Activated naive CD4-positive, alpha-beta T cell treated with anti-CD3 and anti-CD28 coated beads, Interleukin-2, amount 50 U/mL, for 24 hours (primary cell): ENCODE measurements around the gene CLK1.
"Not testable (repeated sequence)": the region's sequence is repeated elsewhere in the genome, so short reads cannot be mapped to it uniquely, and the experiment has no call there.

Source experiments
- H3K27ac Mint-ChIP-seq: one replicate; pipeline ENCODE4 v1.8.0; 2021; ENCODE audit warnings: mild to moderate bottlenecking, mixed read lengths
- H3K27me3 Mint-ChIP-seq: one replicate; pipeline ENCODE4 v1.8.0; 2021; ENCODE audit warnings: mixed read lengths
- H3K36me3 Mint-ChIP-seq: one replicate; pipeline ENCODE4 v1.8.0; 2021; ENCODE audit warnings: mixed read lengths
- H3K4me1 Mint-ChIP-seq: one replicate; pipeline ENCODE4 v1.8.0; 2021; ENCODE audit warnings: mixed read lengths
- H3K4me3 Mint-ChIP-seq: one replicate; pipeline ENCODE4 v1.8.0; 2021; ENCODE audit warnings: mild to moderate bottlenecking, mixed read lengths
- H3K9me3 Mint-ChIP-seq: one replicate; pipeline ENCODE4 v1.8.0; 2021; ENCODE audit warnings: mixed read lengths

CLK1 gene

GRCh38 chr2:200829258-200829655, 35.2 kb downstream of the CLK1 start:
- no peak overlapping the region for H3K27ac Mint-ChIP-seq
- no peak overlapping the region for H3K4me3 Mint-ChIP-seq
- H3K4me1 Mint-ChIP-seq: peaks cover 5% of the 10 kb centered on the region
- H3K36me3 Mint-ChIP-seq: peaks cover 5% of the 10 kb centered on the region
- no peaks in the 10 kb centered on the region for H3K27me3 Mint-ChIP-seq
- H3K9me3 Mint-ChIP-seq: no peaks in the 10 kb centered on the region

GRCh38 chr2:200828572-200829257, 35.7 kb downstream of the CLK1 start:
- H3K9me3 Mint-ChIP-seq: no peaks in the 10 kb centered on the region
- H3K4me1 Mint-ChIP-seq: peaks cover 5% of the 10 kb centered on the region
- H3K27ac Mint-ChIP-seq: no peak overlapping the region
- no peaks in the 10 kb centered on the region for H3K27me3 Mint-ChIP-seq
- H3K36me3 Mint-ChIP-seq: peaks cover 5% of the 10 kb centered on the region
- no peak overlapping the region for H3K4me3 Mint-ChIP-seq

- Mint-ChIP-seq H3K27me3 (no peaks in the 10 kb centered on the region), H3K36me3 (peaks cover 5% of the 10 kb centered on the region), H3K4me3 (no peak overlapping the region), H3K27ac (no peak overlapping the region), H3K4me1 (peaks cover 5% of the 10 kb centered on the region), H3K9me3 (no peaks in the 10 kb centered on the region)
Measured at GRCh38 chr2:200828104-200828503, 36.4 kb downstream of the CLK1 start.

- no peak overlapping the region for H3K27ac Mint-ChIP-seq
- H3K36me3 Mint-ChIP-seq: peaks cover 21% of the 10 kb centered on the region
- H3K4me1 Mint-ChIP-seq: peaks cover 18% of the 10 kb centered on the region
- H3K27me3 Mint-ChIP-seq: no peaks in the 10 kb centered on the region
- no peaks in the 10 kb centered on the region for H3K9me3 Mint-ChIP-seq
- no peak overlapping the region for H3K4me3 Mint-ChIP-seq
Measured at GRCh38 chr2:200821686-200822245, 42.7 kb downstream of the CLK1 start.

GRCh38 chr2:200820573-200821234, 43.8 kb downstream of the CLK1 start:
- peaks cover 28% of the 10 kb centered on the region for H3K4me1 Mint-ChIP-seq
- no peak overlapping the region for H3K4me3 Mint-ChIP-seq
- H3K27me3 Mint-ChIP-seq: no peaks in the 10 kb centered on the region
- peak overlapping the region; percentile 46 for H3K27ac Mint-ChIP-seq
- H3K9me3 Mint-ChIP-seq: no peaks in the 10 kb centered on the region
- peaks cover 26% of the 10 kb centered on the region for H3K36me3 Mint-ChIP-seq

GRCh38 chr2:200818732-200819131, 45.7 kb downstream of the CLK1 start:
- H3K9me3 Mint-ChIP-seq, H3K27me3 Mint-ChIP-seq, H3K4me3 Mint-ChIP-seq: not testable (repeated sequence)
- Mint-ChIP-seq H3K4me1 (peaks cover 48% of the 10 kb centered on the region), H3K36me3 (peaks cover 38% of the 10 kb centered on the region), H3K27ac (peak overlapping the region; percentile 35)

- no peaks in the 10 kb centered on the region for H3K9me3 Mint-ChIP-seq
- peak overlapping the region; percentile 80 for H3K4me3 Mint-ChIP-seq
- H3K36me3 Mint-ChIP-seq: peaks cover 31% of the 10 kb centered on the region
- peaks cover 54% of the 10 kb centered on the region for H3K4me1 Mint-ChIP-seq
- H3K27ac Mint-ChIP-seq: peak overlapping the region; percentile 91
- H3K27me3 Mint-ChIP-seq: no peaks in the 10 kb centered on the region
Measured at GRCh38 chr2:200814917-200815316, 49.5 kb downstream of the CLK1 start.

- peak overlapping the region; percentile 80 for H3K4me3 Mint-ChIP-seq
- no peaks in the 10 kb centered on the region for H3K9me3 Mint-ChIP-seq
- H3K27ac Mint-ChIP-seq: peak overlapping the region; percentile 91
- H3K36me3 Mint-ChIP-seq: peaks cover 31% of the 10 kb centered on the region
- peaks cover 55% of the 10 kb centered on the region for H3K4me1 Mint-ChIP-seq
- no peaks in the 10 kb centered on the region for H3K27me3 Mint-ChIP-seq
Measured at GRCh38 chr2:200814276-200814815, 50.1 kb downstream of the CLK1 start.

- peaks cover 24% of the 10 kb centered on the region for H3K36me3 Mint-ChIP-seq
- H3K9me3 Mint-ChIP-seq: no peaks in the 10 kb centered on the region
- no peaks in the 10 kb centered on the region for H3K27me3 Mint-ChIP-seq
- peak overlapping the region; percentile 97 for H3K27ac Mint-ChIP-seq
- peak overlapping the region; percentile 99 for H3K4me3 Mint-ChIP-seq
- peaks cover 48% of the 10 kb centered on the region for H3K4me1 Mint-ChIP-seq
Measured at GRCh38 chr2:200812122-200813022, 52.1 kb downstream of the CLK1 start.

- H3K36me3 Mint-ChIP-seq: peaks cover 22% of the 10 kb centered on the region
- peak within 1 kb of the TSS; percentile 98 for H3K27ac Mint-ChIP-seq
- H3K9me3 Mint-ChIP-seq: no peaks in the 10 kb centered on the region
- H3K4me3 Mint-ChIP-seq: peak within 1 kb of the TSS; percentile 99
- H3K27me3 Mint-ChIP-seq: no peaks in the 10 kb centered on the region
- peaks cover 42% of the 10 kb centered on the region for H3K4me1 Mint-ChIP-seq
Measured at GRCh38 chr2:200811333-200812121, 52.9 kb downstream of the CLK1 start, which contains the start of gene BZW1. TSS of gene BZW1 (plus strand) at chr2:200811910. CDS start at chr2:200813218, 1,308 bp downstream.

- Mint-ChIP-seq H3K4me3 (peak overlapping the region; percentile 99), H3K9me3 (no peaks in the 10 kb centered on the region), H3K4me1 (peaks cover 36% of the 10 kb centered on the region), H3K27me3 (no peaks in the 10 kb centered on the region), H3K36me3 (peaks cover 19% of the 10 kb centered on the region), H3K27ac (peak overlapping the region; percentile 91)
Measured at GRCh38 chr2:200810998-200811332, 53.5 kb downstream of the CLK1 start.

- Mint-ChIP-seq H3K36me3 (peaks cover 14% of the 10 kb centered on the region), H3K27me3 (no peaks in the 10 kb centered on the region), H3K9me3 (no peaks in the 10 kb centered on the region), H3K4me1 (peaks cover 31% of the 10 kb centered on the region), H3K4me3 (peak overlapping the region; percentile 99), H3K27ac (peak overlapping the region; percentile 91)
Measured at GRCh38 chr2:200810252-200810997, 54.0 kb downstream of the CLK1 start.

- Mint-ChIP-seq H3K4me3 (peak overlapping the region; percentile 99), H3K27me3 (no peaks in the 10 kb centered on the region), H3K27ac (peak overlapping the region; percentile 61), H3K36me3 (peaks cover 8% of the 10 kb centered on the region), H3K9me3 (no peaks in the 10 kb centered on the region), H3K4me1 (peaks cover 23% of the 10 kb centered on the region)
Measured at GRCh38 chr2:200809506-200810251, 54.8 kb downstream of the CLK1 start.
